Stimulated activated CD4-positive, alpha-beta T cell treated with anti-CD3 and anti-CD28 coated beads, Interleukin-1b, Interleukin-23, amount 100 ng/mL, for 24 hours (primary cell): ENCODE data around the gene REG1B.
"Not testable (repeated sequence)": the region's sequence is repeated elsewhere in the genome, so short reads cannot be mapped to it uniquely, and the experiment has no call there.

Experiments used
- DNase-seq, 4 experiments: peaks; one replicate each; pipeline ENCODE4 v3.0.0-alpha.2; 2020; ENCODE audit warnings: low read depth in 4 of 4, low spot score in 1 of 4

REG1B gene

GRCh38 chr2:79084495-79085135 is 3.2 kb downstream of the REG1B start:
- DNase-seq = no peak

DNA sequence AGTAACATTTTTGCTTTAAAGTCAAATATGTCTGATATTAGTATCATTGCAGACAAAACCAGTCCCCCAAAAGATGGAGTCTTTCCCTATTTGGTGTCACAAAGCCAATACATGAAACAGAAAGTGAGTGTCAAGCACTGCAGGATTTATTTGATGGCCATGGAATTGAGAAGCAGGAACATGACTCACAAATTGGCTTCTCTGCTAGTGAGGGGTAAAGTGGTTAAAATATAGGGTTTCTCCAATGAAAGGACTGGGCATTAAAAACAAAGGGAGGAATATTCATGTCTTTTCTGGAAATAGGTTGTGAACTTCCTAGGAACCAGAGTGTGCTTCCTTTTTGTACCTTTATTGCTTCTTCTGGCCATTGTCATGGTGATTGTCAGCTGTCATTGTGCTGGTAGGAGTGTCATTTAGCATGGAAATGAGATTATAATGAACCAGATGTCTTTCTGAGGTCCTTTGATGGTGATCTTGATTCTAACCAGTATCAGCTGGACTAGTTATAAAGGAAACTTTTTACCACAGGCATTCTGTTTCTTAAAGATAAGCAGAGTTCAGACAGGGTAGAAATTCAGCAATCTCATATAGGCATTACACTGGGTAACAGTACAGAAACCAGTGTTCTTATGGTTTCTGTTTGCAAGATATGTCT is 4.1 kb downstream of the REG1B start:
- no peak for DNase-seq

DNA sequence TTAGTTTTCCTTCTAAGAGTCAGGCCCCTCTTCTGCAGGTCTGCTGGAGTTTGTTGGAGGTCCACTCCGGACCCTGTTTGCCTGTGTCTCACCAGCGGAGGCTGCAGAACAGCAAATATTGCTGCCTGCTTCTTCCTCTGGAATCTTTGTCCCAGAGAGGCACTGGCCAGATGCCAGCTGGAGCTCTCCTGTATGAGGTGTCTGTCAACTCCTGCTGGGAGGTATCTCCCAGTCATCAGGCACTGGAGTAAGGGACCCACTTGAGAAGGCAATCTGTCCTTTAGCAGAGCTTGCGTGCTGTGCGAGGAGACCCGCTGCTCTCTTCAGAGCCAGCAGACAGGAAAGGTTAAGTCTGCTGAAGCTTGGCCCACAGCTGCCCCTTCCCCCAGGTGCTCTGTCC is 4.8 kb downstream of the REG1B start:
- no peak for DNase-seq

DNA sequence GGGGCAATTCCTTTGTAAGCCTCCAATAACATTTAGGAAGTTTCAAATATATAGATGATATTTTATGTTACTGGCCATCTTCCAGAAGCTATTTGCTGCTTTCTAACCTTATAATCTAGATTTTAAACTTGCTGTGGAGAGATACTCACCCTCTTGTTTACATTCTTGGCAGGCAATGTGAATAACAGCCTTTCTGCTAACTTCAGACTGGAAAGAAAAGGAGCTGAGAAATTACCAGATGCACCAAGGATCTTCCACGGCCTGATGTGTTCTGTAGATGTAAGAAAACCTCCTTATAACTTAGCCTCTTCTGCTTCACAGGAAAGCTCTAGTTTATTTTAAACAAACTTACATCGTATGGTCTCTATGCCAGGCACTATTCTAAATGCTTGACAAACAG is 16.7 kb downstream of the REG1B start:
- no peak for DNase-seq

DNA sequence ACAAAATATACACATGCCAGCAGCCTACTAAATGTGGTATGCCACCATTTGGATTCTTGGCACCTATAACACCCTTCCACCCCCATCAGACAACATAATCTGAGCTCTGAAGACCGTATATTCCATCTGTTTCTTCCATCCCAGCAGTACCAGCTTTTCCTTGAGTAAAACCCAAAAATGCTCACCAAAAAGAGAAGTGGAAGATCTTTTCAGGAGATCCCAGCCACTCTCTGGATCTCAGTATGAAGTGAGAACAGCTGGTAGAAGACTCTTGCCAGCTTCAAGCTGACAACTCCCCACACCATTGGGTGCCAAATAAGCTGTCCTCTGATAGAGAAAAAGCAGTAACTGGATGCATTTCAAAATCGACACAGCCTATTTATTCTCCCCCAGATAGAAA is 22.6 kb downstream of the REG1B start:
- DNase-seq = no peak

DNA sequence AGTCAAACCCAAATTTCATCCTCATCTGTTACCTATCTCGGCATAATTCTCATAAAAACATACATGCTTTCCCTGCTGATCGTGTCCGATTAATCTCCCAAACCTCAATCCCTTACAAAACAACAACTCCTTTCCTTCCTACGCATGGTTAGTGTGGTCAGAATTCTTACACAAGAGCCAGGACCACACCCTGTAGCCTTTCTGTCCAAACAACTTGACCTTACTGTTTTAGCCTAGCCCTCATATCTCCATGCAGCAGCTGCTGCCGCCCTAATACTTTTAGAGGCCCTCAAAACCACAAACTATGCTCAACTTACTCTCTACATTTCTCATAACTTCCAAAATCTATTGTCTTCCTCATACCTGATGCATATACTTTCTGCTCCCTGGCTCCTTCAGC is 33.0 kb downstream of the REG1B start:
- not testable (repeated sequence) for DNase-seq

- DNase-seq = not testable (repeated sequence)
Measured at GRCh38 chr2:79053486-79053885, 34.3 kb downstream of the REG1B start.

GRCh38 chr2:79041032-79041448 is 46.8 kb downstream of the REG1B start:
- DNase-seq = no peak

DNA sequence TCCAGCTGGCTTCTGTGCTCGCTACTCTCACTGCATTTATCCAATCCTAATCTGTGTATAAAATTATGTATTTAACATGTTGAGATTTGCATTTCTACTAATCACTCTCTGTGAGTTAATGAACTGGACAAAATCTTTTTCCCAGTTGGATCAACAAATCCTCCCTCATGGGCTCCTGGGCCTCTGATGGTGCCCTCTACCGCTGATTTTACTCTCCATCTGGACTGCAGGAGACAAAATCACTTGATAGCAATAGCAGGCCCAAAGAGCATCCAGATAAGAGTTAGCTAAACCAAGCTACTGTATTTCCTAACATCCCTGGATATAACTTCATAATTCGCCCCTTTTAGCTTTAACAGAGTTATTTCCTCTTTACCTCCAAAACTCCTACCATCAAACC is 47.8 kb downstream of the REG1B start:
- no peak for DNase-seq
